Measurements from ENCODE around the gene REV3L. TPM values are rescaled to one million over a fixed set of nuclear protein-coding genes. Genes with fewer than 3 reads are reported as not detected.

The REV3L gene
- total and polyA plus RNA-seq, 2 donors (not counting 1 experiment from before 2014, with no cell fraction given): 4.7 to 37.9 TPM

- peak overlapping the region; percentile 85 for H3K27ac Mint-ChIP-seq
- H3K4me3 ChIP-seq (ENCODE audit: control extremely low read depth in 1 of 5, extremely low read depth in 1 of 5, insufficient read depth in 1 of 5, low read depth in 2 of 5, low read length in 4 of 5): no peak overlapping the region
- H3K4me1 Mint-ChIP-seq: peaks cover 27% of the 10 kb centered on the region
- peak overlapping the region; percentile 64 for H3K4me3 Mint-ChIP-seq
- ChIA-PET CTCF (interaction anchor here (1.2 to 4.4 kb wide), 3 partner anchors 16 to 147 kb away, joined by 6 to 22 read pairs (median 7); a partner anchor contains a TSS), POLR2A (interaction anchor here (0.9 kb wide), 1 partner anchor 77 kb away, joined by 6 read pairs; the partner anchor contains the start of gene REV3L)
- H3K27ac ChIP-seq (ENCODE audit: low read length in 2 of 2): peak overlapping the region; percentile 73 to 94
- H4K20me1 ChIP-seq (ENCODE audit: control insufficient read depth, insufficient read depth, low read length, poor library complexity, severe bottlenecking): no peaks in the 10 kb centered on the region
- intact Hi-C loops (cut with micrococcal nuclease): loop anchor here (1.0 to 5.0 kb wide), 3 partner anchors 36 to 147 kb away; partner anchors contain the start of gene REV3L
- peaks cover 2 to 15% of the 10 kb centered on the region in 2 experiments for H3K36me3 ChIP-seq (replicated peaks in 1 of 2; ENCODE audit: control extremely low read depth in 1 of 2, control insufficient read depth in 1 of 2, extremely low read depth in 1 of 2, insufficient read depth in 2 of 2, low read length in 1 of 2)
- DNase-seq: peak; percentile 93
- no peaks in the 10 kb centered on the region for H3K9me3 ChIP-seq (ENCODE audit: control extremely low read depth in 1 of 3, control insufficient read depth in 2 of 3, insufficient read depth in 1 of 3, low read length in 2 of 3)
- peak overlapping the region; percentile 46 for H2AFZ ChIP-seq (ENCODE audit: insufficient read depth, low read depth, low read length, poor library complexity, severe bottlenecking)
- no peak for TF ChIP-seq EZH2 (IDR thresholded peaks at IDR 0.05; ENCODE audit: borderline replicate concordance, insufficient read depth, low read depth, low read length, poor library complexity, severe bottlenecking)
- TF ChIP-seq, protein P1, sequence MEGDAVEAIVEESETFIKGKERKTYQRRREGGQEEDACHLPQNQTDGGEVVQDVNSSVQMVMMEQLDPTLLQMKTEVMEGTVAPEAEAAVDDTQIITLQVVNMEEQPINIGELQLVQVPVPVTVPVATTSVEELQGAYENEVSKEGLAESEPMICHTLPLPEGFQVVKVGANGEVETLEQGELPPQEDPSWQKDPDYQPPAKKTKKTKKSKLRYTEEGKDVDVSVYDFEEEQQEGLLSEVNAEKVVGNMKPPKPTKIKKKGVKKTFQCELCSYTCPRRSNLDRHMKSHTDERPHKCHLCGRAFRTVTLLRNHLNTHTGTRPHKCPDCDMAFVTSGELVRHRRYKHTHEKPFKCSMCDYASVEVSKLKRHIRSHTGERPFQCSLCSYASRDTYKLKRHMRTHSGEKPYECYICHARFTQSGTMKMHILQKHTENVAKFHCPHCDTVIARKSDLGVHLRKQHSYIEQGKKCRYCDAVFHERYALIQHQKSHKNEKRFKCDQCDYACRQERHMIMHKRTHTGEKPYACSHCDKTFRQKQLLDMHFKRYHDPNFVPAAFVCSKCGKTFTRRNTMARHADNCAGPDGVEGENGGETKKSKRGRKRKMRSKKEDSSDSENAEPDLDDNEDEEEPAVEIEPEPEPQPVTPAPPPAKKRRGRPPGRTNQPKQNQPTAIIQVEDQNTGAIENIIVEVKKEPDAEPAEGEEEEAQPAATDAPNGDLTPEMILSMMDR (IDR thresholded peaks at IDR 0.05): no peak
- peak; percentile 97 for ATAC-seq (ENCODE audit: low read depth)
- H3K4me2 ChIP-seq (replicated peaks; ENCODE audit: low read depth, low read length, poor library complexity, severe bottlenecking): peak overlapping the region; percentile 52
- H3K4me1 ChIP-seq (ENCODE audit: control insufficient read depth in 2 of 2, insufficient read depth in 2 of 2, low read length in 2 of 2): peaks cover 15 to 17% of the 10 kb centered on the region in 2 donors
- H3K9me3 Mint-ChIP-seq (ENCODE audit: insufficient read depth): no peaks in the 10 kb centered on the region
- H3K27me3 ChIP-seq (replicated peaks in 1 of 4; ENCODE audit: control extremely low read depth in 1 of 4, control insufficient read depth in 3 of 4, insufficient read depth in 4 of 4, low read length in 3 of 4): no peaks in the 10 kb centered on the region
- H3K9ac ChIP-seq (ENCODE audit: low read length): peak overlapping the region; percentile 19
- no peaks in the 10 kb centered on the region for H3K79me2 ChIP-seq (ENCODE audit: control insufficient read depth, insufficient read depth, low read length)
- no peaks in the 10 kb centered on the region for H3K27me3 Mint-ChIP-seq
- WGBS (ENCODE audit: insufficient coverage): 0% methylated on average over 3 of the region's 3 CpGs
Measured at GRCh38 chr6:111406200-111406721, 76.8 kb downstream of the REV3L start.

GRCh38 chr6:111403388-111403787 lies 79.6 kb downstream of the REV3L start:
- no peaks in the 10 kb centered on the region for H3K27me3 ChIP-seq (replicated peaks in 1 of 4; ENCODE audit: control extremely low read depth in 1 of 4, control insufficient read depth in 3 of 4, insufficient read depth in 4 of 4, low read length in 3 of 4)
- peaks cover 4 to 6% of the 10 kb centered on the region in 2 donors for H3K4me1 ChIP-seq (ENCODE audit: control insufficient read depth in 2 of 2, insufficient read depth in 2 of 2, low read length in 2 of 2)
- no peaks in the 10 kb centered on the region for H4K20me1 ChIP-seq (ENCODE audit: control insufficient read depth, insufficient read depth, low read length, poor library complexity, severe bottlenecking)
- no peak overlapping the region for H3K4me3 ChIP-seq (ENCODE audit: control extremely low read depth in 1 of 5, extremely low read depth in 1 of 5, insufficient read depth in 1 of 5, low read depth in 2 of 5, low read length in 4 of 5)
- Mint-ChIP-seq H3K9me3 (ENCODE audit: insufficient read depth) (no peaks in the 10 kb centered on the region), H3K4me1 (peaks cover 14% of the 10 kb centered on the region), H3K4me3 (no peak overlapping the region), H3K27me3 (no peaks in the 10 kb centered on the region), H3K27ac (no peak overlapping the region)
- no peaks in the 10 kb centered on the region for H3K9me3 ChIP-seq (ENCODE audit: control extremely low read depth in 1 of 3, control insufficient read depth in 2 of 3, insufficient read depth in 1 of 3, low read length in 2 of 3)
- no peak overlapping the region for H3K4me2 ChIP-seq (replicated peaks; ENCODE audit: low read depth, low read length, poor library complexity, severe bottlenecking)
- H3K79me2 ChIP-seq (ENCODE audit: control insufficient read depth, insufficient read depth, low read length): no peaks in the 10 kb centered on the region
- no peak for TF ChIP-seq EZH2 (IDR thresholded peaks at IDR 0.05; ENCODE audit: borderline replicate concordance, insufficient read depth, low read depth, low read length, poor library complexity, severe bottlenecking)
- TF ChIP-seq, protein P1 (IDR thresholded peaks at IDR 0.05): no peak
- WGBS (ENCODE audit: insufficient coverage): 100% methylated on average over 1 of the region's 3 CpGs
- DNase-seq: no peak
- H3K36me3 ChIP-seq (replicated peaks in 1 of 2; ENCODE audit: control extremely low read depth in 1 of 2, control insufficient read depth in 1 of 2, extremely low read depth in 1 of 2, insufficient read depth in 2 of 2, low read length in 1 of 2): peaks cover 2 to 20% of the 10 kb centered on the region in 2 experiments
- no peak overlapping the region for H2AFZ ChIP-seq (ENCODE audit: insufficient read depth, low read depth, low read length, poor library complexity, severe bottlenecking)
- no peak for ATAC-seq (ENCODE audit: low read depth)
- H3K27ac ChIP-seq (ENCODE audit: low read length in 2 of 2): no peak overlapping the region
- ChIA-PET POLR2A (no interaction called here), CTCF (interaction anchor here (0.6 to 4.4 kb wide), 4 partner anchors 13 to 241 kb away, joined by 3 to 22 read pairs (median 3); no protein-coding TSS in a partner anchor)
- no peak overlapping the region for H3K9ac ChIP-seq (ENCODE audit: low read length)
- intact Hi-C loops (cut with micrococcal nuclease): no loop called here
